OCI-LY1 (cell line): ENCODE data around the gene ABLIM2.

Experiments used
- EZH2 ChIP-seq: fragments of 200-600 bp; sonication (generic), shearing (Covaris generic); IDR thresholded peaks from 2 replicates; pipeline ENCODE4 v1.8.0; 2017; ENCODE audit warnings: borderline replicate concordance, mixed run types, mild to moderate bottlenecking, antibody characterized with exemption, low read length, moderate library complexity, mixed read lengths
- TF ChIP-seq, protein P1 (sequence below): fragments of 200-600 bp; sonication (generic), shearing (Covaris generic); IDR thresholded peaks from 2 replicates; pipeline ENCODE4 v1.5.1; 2017; ENCODE audit warnings: mild to moderate bottlenecking, antibody characterized with exemption, low read length, moderate library complexity, mixed read lengths

DNA sequence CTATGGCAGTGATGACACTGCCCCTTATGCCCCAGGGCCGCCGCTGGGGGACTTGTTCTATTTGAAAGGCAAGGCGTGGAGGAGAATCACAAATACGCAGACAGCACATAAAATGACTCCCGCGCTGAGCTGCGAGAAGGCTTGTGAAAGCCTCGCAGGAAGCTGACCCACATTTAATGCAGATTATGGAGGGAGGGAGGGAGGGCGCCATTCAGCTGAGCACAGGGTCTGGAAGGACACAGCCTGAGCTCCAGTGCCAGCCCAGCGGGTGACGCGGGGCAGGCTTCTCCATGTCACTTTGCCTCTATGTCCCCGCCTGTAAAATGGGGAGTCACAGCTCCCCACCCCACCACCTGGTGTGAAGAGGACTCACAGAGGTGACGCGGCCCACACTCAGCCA lies 14.3 kb downstream of the ABLIM2 start:
- TF ChIP-seq, protein P1, sequence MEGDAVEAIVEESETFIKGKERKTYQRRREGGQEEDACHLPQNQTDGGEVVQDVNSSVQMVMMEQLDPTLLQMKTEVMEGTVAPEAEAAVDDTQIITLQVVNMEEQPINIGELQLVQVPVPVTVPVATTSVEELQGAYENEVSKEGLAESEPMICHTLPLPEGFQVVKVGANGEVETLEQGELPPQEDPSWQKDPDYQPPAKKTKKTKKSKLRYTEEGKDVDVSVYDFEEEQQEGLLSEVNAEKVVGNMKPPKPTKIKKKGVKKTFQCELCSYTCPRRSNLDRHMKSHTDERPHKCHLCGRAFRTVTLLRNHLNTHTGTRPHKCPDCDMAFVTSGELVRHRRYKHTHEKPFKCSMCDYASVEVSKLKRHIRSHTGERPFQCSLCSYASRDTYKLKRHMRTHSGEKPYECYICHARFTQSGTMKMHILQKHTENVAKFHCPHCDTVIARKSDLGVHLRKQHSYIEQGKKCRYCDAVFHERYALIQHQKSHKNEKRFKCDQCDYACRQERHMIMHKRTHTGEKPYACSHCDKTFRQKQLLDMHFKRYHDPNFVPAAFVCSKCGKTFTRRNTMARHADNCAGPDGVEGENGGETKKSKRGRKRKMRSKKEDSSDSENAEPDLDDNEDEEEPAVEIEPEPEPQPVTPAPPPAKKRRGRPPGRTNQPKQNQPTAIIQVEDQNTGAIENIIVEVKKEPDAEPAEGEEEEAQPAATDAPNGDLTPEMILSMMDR: no peak
- no peak for TF ChIP-seq EZH2
